IPS-18a (cell line): Measurements from ENCODE around the gene PCDHA8.

ENCODE experiments used
- H3K27ac ChIP-seq: one replicate; pipeline ENCODE4 v1.5.1; 2013; ENCODE audit warnings: low read length
- H3K27me3 ChIP-seq: one replicate; pipeline ENCODE4 v1.6.1; 2013; ENCODE audit warnings: mild to moderate bottlenecking, low read length; ENCODE audit not compliant: control insufficient read depth, insufficient read depth
- H3K36me3 ChIP-seq: one replicate; pipeline ENCODE4 v1.6.1; 2013; ENCODE audit warnings: low read depth, low read length; ENCODE audit not compliant: control insufficient read depth
- H3K4me1 ChIP-seq: one replicate; pipeline ENCODE4 v1.6.1; 2013; ENCODE audit warnings: low read depth, low read length; ENCODE audit not compliant: control insufficient read depth
- H3K4me3 ChIP-seq: one replicate; pipeline ENCODE4 v1.5.1; 2013; ENCODE audit warnings: low read length
- H3K9ac ChIP-seq: one replicate; pipeline ENCODE4 v1.6.1; 2013; ENCODE audit warnings: mild to moderate bottlenecking, low read length, moderate library complexity
- H3K9me3 ChIP-seq: one replicate; pipeline ENCODE4 v1.6.1; 2013; ENCODE audit warnings: low read depth, low read length; ENCODE audit not compliant: control insufficient read depth

Gene PCDHA8

GRCh38 chr5:140883373-140883772, 42.4 kb downstream of the PCDHA8 start:
- Histone ChIP-seq H3K4me3 (no peak overlapping the region), H3K36me3 (no peaks in the 10 kb centered on the region), H3K4me1 (no peaks in the 10 kb centered on the region), H3K9me3 (no peaks in the 10 kb centered on the region), H3K27me3 (no peaks in the 10 kb centered on the region), H3K27ac (no peak overlapping the region), H3K9ac (no peak overlapping the region)

- no peak overlapping the region for H3K4me3 ChIP-seq
Measured at GRCh38 chr5:140883927-140884697, 43.1 kb downstream of the PCDHA8 start.

More at GRCh38 chr5:140883927-140884697, 43.1 kb downstream of the PCDHA8 start:
- Histone ChIP-seq H3K27ac (no peak overlapping the region), H3K4me1 (no peaks in the 10 kb centered on the region), H3K9ac (no peak overlapping the region), H3K9me3 (no peaks in the 10 kb centered on the region), H3K36me3 (no peaks in the 10 kb centered on the region), H3K27me3 (no peaks in the 10 kb centered on the region)
